ENCODE results near the gene COQ3.

Gene COQ3

DNA sequence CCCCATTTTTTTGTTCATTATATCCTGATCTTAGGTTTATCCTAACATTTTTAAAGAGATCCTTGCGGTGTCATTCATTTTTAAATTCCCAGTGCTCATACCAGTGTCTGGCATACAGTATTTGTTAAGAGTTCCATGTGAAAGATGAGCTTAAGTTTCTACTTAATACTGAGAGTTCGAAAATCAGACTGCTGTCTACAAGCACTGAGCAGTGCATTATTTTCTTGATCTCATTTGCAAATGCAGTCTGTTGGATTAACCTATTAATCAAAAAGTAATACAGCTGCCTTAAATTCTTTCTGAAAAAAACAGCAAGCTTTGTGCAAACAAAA lies 663 bp downstream of the COQ3 start:
- no peaks in the 10 kb centered on the region for H3K27me3 ChIP-seq (ENCODE audit: control insufficient read depth in 1 of 2, insufficient read depth in 1 of 2, low read length in 2 of 2)
- peak overlapping the region in 1 of 2 experiments; percentile 77 for H3K18ac ChIP-seq (ENCODE audit: low read depth in 1 of 2, low read length in 2 of 2)
- H3K23ac ChIP-seq (ENCODE audit: low read length in 2 of 2) = peak overlapping the region in 1 of 2 experiments; percentile 52
- H4K8ac ChIP-seq (ENCODE audit: low read length) = no peak overlapping the region
- H2BK12ac ChIP-seq (ENCODE audit: low read length in 2 of 2) = no peak overlapping the region
- H3K9me3 ChIP-seq (ENCODE audit: control insufficient read depth, low read length) = no peaks in the 10 kb centered on the region
- H3K9ac ChIP-seq (ENCODE audit: low read length) = peak overlapping the region; percentile 93
- H2BK5ac ChIP-seq (ENCODE audit: low read depth, low read length, poor library complexity, severe bottlenecking) = no peak overlapping the region
- H3K4me2 ChIP-seq (ENCODE audit: low read length, poor library complexity, severe bottlenecking) = peak overlapping the region; percentile 96
- H3K36me3 ChIP-seq (ENCODE audit: control insufficient read depth in 1 of 2, insufficient read depth in 2 of 2, low read depth in 1 of 2, low read length in 2 of 2) = peaks cover 2 to 11% of the 10 kb centered on the region in 2 experiments
- H3K79me1 ChIP-seq (replicated peaks; ENCODE audit: low read length, poor library complexity, severe bottlenecking) = peaks cover 5% of the 10 kb centered on the region
- no peak overlapping the region for H2AK5ac ChIP-seq (ENCODE audit: low read length, severe bottlenecking)
- DNase-seq = no peak
- no peak overlapping the region for H4K91ac ChIP-seq (ENCODE audit: low read length)
- 50% methylated on average over 1 of the region's 2 CpGs for WGBS
- H2BK120ac ChIP-seq (ENCODE audit: low read depth, low read length) = peak overlapping the region; percentile 68
- peak overlapping the region; percentile 95 for H3K27ac ChIP-seq (ENCODE audit: low read length, poor library complexity, severe bottlenecking)
- H3K14ac ChIP-seq (ENCODE audit: low read length in 2 of 2) = no peak overlapping the region
- peak overlapping the region in 1 of 2 experiments; percentile 80 for H3K4ac ChIP-seq (ENCODE audit: low read depth in 1 of 2, low read length in 2 of 2)
- peaks cover 2% of the 10 kb centered on the region for H3K4me1 ChIP-seq (ENCODE audit: control insufficient read depth, insufficient read depth, low read depth, low read length)
- H2AFZ ChIP-seq (ENCODE audit: low read depth, low read length) = no peak overlapping the region
- no peak overlapping the region for H2BK15ac ChIP-seq (ENCODE audit: low read depth, poor library complexity, severe bottlenecking)
- peak overlapping the region; percentile 86 for H3K4me3 ChIP-seq (ENCODE audit: insufficient read depth in 1 of 2, low read depth in 1 of 2, low read length in 2 of 2)

- Histone ChIP-seq H2AK5ac (ENCODE audit: low read length, severe bottlenecking) (no peak overlapping the region), H3K4me2 (ENCODE audit: low read length, poor library complexity, severe bottlenecking) (no peak overlapping the region), H3K79me1 (replicated peaks; ENCODE audit: low read length, poor library complexity, severe bottlenecking) (peaks cover 11% of the 10 kb centered on the region), H2BK15ac (ENCODE audit: low read depth, poor library complexity, severe bottlenecking) (no peak overlapping the region), H2AFZ (ENCODE audit: low read depth, low read length) (no peak overlapping the region), H3K9me3 (ENCODE audit: control insufficient read depth, low read length) (no peaks in the 10 kb centered on the region), H3K36me3 (ENCODE audit: control insufficient read depth in 1 of 2, insufficient read depth in 2 of 2, low read depth in 1 of 2, low read length in 2 of 2) (no peaks in the 10 kb centered on the region), H3K4ac (ENCODE audit: low read depth in 1 of 2, low read length in 2 of 2) (no peak overlapping the region), H2BK12ac (ENCODE audit: low read length in 2 of 2) (no peak overlapping the region), H3K27ac (ENCODE audit: low read length, poor library complexity, severe bottlenecking) (no peak overlapping the region), H3K23ac (ENCODE audit: low read length in 2 of 2) (no peak overlapping the region), H3K27me3 (ENCODE audit: control insufficient read depth in 1 of 2, insufficient read depth in 1 of 2, low read length in 2 of 2) (no peaks in the 10 kb centered on the region), H3K9ac (ENCODE audit: low read length) (no peak overlapping the region), H3K4me3 (ENCODE audit: insufficient read depth in 1 of 2, low read depth in 1 of 2, low read length in 2 of 2) (no peak overlapping the region), H3K14ac (ENCODE audit: low read length in 2 of 2) (no peak overlapping the region), H3K18ac (ENCODE audit: low read depth in 1 of 2, low read length in 2 of 2) (no peak overlapping the region), H4K8ac (ENCODE audit: low read length) (no peak overlapping the region), H2BK5ac (ENCODE audit: low read depth, low read length, poor library complexity, severe bottlenecking) (no peak overlapping the region), H3K4me1 (ENCODE audit: control insufficient read depth, insufficient read depth, low read depth, low read length) (peaks cover 2% of the 10 kb centered on the region), H2BK120ac (ENCODE audit: low read depth, low read length) (no peak overlapping the region), H4K91ac (ENCODE audit: low read length) (no peak overlapping the region)
- DNase-seq = no peak
- WGBS = 100% methylated on average over 2 of the region's 3 CpGs
Measured at GRCh38 chr6:99390896-99391295, 3.1 kb downstream of the COQ3 start.

- H3K23ac ChIP-seq (ENCODE audit: low read length in 2 of 2) = no peak overlapping the region
- no peak overlapping the region for H3K4me3 ChIP-seq (ENCODE audit: insufficient read depth in 1 of 2, low read depth in 1 of 2, low read length in 2 of 2)
- no peaks in the 10 kb centered on the region for H3K36me3 ChIP-seq (ENCODE audit: control insufficient read depth in 1 of 2, insufficient read depth in 2 of 2, low read depth in 1 of 2, low read length in 2 of 2)
- no peak overlapping the region for H3K4ac ChIP-seq (ENCODE audit: low read depth in 1 of 2, low read length in 2 of 2)
- no peaks in the 10 kb centered on the region for H3K4me1 ChIP-seq (ENCODE audit: control insufficient read depth, insufficient read depth, low read depth, low read length)
- peaks cover 6% of the 10 kb centered on the region for H3K79me1 ChIP-seq (replicated peaks; ENCODE audit: low read length, poor library complexity, severe bottlenecking)
- H2BK120ac ChIP-seq (ENCODE audit: low read depth, low read length) = no peak overlapping the region
- no peak overlapping the region for H3K4me2 ChIP-seq (ENCODE audit: low read length, poor library complexity, severe bottlenecking)
- H3K9ac ChIP-seq (ENCODE audit: low read length) = no peak overlapping the region
- no peak overlapping the region for H2BK5ac ChIP-seq (ENCODE audit: low read depth, low read length, poor library complexity, severe bottlenecking)
- 99% methylated on average over 3 of the region's 3 CpGs for WGBS
- no peak overlapping the region for H3K18ac ChIP-seq (ENCODE audit: low read depth in 1 of 2, low read length in 2 of 2)
- H4K8ac ChIP-seq (ENCODE audit: low read length) = no peak overlapping the region
- H2AK5ac ChIP-seq (ENCODE audit: low read length, severe bottlenecking) = no peak overlapping the region
- H3K14ac ChIP-seq (ENCODE audit: low read length in 2 of 2) = no peak overlapping the region
- no peak overlapping the region for H2BK12ac ChIP-seq (ENCODE audit: low read length in 2 of 2)
- no peaks in the 10 kb centered on the region for H3K27me3 ChIP-seq (ENCODE audit: control insufficient read depth in 1 of 2, insufficient read depth in 1 of 2, low read length in 2 of 2)
- no peak overlapping the region for H2AFZ ChIP-seq (ENCODE audit: low read depth, low read length)
- H4K91ac ChIP-seq (ENCODE audit: low read length) = no peak overlapping the region
- no peaks in the 10 kb centered on the region for H3K9me3 ChIP-seq (ENCODE audit: control insufficient read depth, low read length)
- no peak overlapping the region for H2BK15ac ChIP-seq (ENCODE audit: low read depth, poor library complexity, severe bottlenecking)
- DNase-seq = no peak
- no peak overlapping the region for H3K27ac ChIP-seq (ENCODE audit: low read length, poor library complexity, severe bottlenecking)
Measured at GRCh38 chr6:99384507-99384906, 9.5 kb downstream of the COQ3 start.

DNA sequence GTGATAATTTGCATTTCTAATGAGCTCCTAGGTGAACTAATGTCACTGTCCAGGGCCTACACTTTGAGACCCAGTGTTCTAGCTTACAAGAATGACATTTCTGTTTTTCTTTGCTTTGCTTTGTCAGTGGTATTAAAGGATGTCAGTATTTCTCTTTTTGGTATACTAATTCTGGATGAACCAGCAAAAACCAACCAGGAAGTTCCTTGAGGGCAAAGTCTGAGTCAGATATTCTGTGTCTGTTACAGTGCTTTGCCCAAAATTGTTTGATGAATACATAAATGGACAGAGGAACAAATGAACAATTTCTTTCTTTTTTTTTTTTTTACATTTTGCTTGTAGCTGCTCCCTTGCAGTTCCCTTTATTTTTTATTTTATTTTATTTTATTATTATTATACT lies 15.4 kb downstream of the COQ3 start:
- Histone ChIP-seq H3K14ac (ENCODE audit: low read length in 2 of 2) (no peak overlapping the region), H3K4ac (ENCODE audit: low read depth in 1 of 2, low read length in 2 of 2) (no peak overlapping the region), H3K18ac (ENCODE audit: low read depth in 1 of 2, low read length in 2 of 2) (no peak overlapping the region), H3K23ac (ENCODE audit: low read length in 2 of 2) (no peak overlapping the region), H3K79me1 (replicated peaks; ENCODE audit: low read length, poor library complexity, severe bottlenecking) (no peaks in the 10 kb centered on the region), H3K27ac (ENCODE audit: low read length, poor library complexity, severe bottlenecking) (no peak overlapping the region), H4K8ac (ENCODE audit: low read length) (no peak overlapping the region), H4K91ac (ENCODE audit: low read length) (no peak overlapping the region), H2AFZ (ENCODE audit: low read depth, low read length) (peak overlapping the region; percentile 14), H3K4me2 (ENCODE audit: low read length, poor library complexity, severe bottlenecking) (no peak overlapping the region), H3K27me3 (ENCODE audit: control insufficient read depth in 1 of 2, insufficient read depth in 1 of 2, low read length in 2 of 2) (no peaks in the 10 kb centered on the region), H3K36me3 (ENCODE audit: control insufficient read depth in 1 of 2, insufficient read depth in 2 of 2, low read depth in 1 of 2, low read length in 2 of 2) (no peaks in the 10 kb centered on the region), H3K4me3 (ENCODE audit: insufficient read depth in 1 of 2, low read depth in 1 of 2, low read length in 2 of 2) (no peak overlapping the region), H2BK12ac (ENCODE audit: low read length in 2 of 2) (no peak overlapping the region), H3K4me1 (ENCODE audit: control insufficient read depth, insufficient read depth, low read depth, low read length) (no peaks in the 10 kb centered on the region), H2BK5ac (ENCODE audit: low read depth, low read length, poor library complexity, severe bottlenecking) (no peak overlapping the region), H2BK15ac (ENCODE audit: low read depth, poor library complexity, severe bottlenecking) (no peak overlapping the region), H2AK5ac (ENCODE audit: low read length, severe bottlenecking) (no peak overlapping the region), H3K9ac (ENCODE audit: low read length) (no peak overlapping the region), H2BK120ac (ENCODE audit: low read depth, low read length) (no peak overlapping the region), H3K9me3 (ENCODE audit: control insufficient read depth, low read length) (no peaks in the 10 kb centered on the region)
- DNase-seq = no peak

Measured in mesenchymal stem cell (in vitro differentiated cells and primary cell).